ENCODE results near the gene HOMER1.
A peak's percentile ranks its signal among the peaks of the same experiment; 100 is the strongest.

The HOMER1 gene

DNA sequence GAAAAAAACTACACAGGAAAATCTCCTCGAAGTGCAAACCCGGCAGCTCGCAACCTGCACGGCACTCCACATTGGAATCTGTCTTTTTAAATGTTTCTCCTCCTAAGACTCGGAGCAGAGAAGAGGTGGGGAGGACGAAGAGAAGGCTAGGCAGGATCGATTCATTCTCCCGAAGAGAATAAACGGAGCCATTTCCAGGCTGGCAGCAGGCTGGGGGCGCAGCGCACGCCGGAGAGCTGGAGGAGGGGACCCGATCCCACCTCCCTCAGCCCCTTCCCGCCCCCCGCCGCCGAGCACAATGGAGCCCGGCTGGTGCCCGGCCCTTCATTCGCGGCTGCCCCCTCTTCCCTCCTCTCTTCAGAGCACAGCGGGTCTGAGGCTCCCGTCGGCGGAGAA lies 628 bp downstream of the HOMER1 start:
- H3K4me3 ChIP-seq (ENCODE audit: low read depth, low read length), result peak overlapping the region; percentile 87
- POLR2A ChIA-PET, result interaction anchor here (0.6 to 1.3 kb wide), 2 partner anchors 19 to 496 kb away, joined by 4 to 5 read pairs; no protein-coding TSS in a partner anchor
- CTCF ChIA-PET, result interaction anchor here (0.8 to 3.6 kb wide), 7 partner anchors 14 to 571 kb away, joined by 3 to 13 read pairs (median 4); no protein-coding TSS in a partner anchor
- TF ChIP-seq, protein P1, sequence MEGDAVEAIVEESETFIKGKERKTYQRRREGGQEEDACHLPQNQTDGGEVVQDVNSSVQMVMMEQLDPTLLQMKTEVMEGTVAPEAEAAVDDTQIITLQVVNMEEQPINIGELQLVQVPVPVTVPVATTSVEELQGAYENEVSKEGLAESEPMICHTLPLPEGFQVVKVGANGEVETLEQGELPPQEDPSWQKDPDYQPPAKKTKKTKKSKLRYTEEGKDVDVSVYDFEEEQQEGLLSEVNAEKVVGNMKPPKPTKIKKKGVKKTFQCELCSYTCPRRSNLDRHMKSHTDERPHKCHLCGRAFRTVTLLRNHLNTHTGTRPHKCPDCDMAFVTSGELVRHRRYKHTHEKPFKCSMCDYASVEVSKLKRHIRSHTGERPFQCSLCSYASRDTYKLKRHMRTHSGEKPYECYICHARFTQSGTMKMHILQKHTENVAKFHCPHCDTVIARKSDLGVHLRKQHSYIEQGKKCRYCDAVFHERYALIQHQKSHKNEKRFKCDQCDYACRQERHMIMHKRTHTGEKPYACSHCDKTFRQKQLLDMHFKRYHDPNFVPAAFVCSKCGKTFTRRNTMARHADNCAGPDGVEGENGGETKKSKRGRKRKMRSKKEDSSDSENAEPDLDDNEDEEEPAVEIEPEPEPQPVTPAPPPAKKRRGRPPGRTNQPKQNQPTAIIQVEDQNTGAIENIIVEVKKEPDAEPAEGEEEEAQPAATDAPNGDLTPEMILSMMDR (IDR thresholded peaks at IDR 0.05; ENCODE audit: insufficient read depth, low read length, missing control alignments), result no peak
- DNase-seq (ENCODE audit: low read depth, low spot score), result no peak

DNA sequence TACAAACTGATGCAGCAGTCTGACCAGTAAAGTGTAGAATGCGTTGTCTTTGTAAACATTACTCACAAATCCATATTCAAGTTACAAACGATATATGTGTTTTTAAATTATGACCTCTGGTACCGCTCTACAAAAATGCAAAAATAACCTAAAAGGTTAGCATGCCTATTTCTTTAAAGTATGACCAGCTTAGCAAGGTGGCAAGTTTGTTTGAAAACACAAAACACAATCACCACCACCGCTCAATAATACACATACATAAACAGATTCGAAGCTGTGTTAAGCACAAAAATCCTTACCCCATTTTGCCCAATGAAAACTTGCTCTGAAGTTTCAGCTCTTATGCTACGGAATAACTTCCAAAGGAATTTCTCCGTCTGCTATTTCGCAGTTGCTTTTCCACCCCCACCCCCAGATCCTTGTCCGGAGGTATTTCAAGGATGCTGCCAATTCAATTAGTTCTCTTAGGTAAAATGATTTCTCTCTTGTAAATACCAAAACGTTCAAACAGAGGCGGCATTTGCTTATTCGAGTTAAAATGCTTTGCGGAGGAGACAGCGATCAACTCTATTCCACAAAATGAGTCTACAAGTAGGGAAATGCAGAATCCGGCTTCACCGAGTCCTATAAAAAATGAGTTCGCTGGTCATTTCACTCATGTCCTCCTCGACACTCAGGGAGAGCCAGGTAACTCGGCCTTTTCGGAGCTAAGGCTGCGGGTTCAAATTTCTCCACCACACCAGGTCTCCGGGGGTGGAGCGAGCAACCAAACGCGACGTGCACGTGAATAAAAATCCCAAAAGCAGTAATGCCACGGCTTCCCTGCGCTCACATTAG lies 1.2 kb downstream of the HOMER1 start:
- ChIA-PET POLR2A (interaction anchor here (0.6 to 1.3 kb wide), 2 partner anchors 19 to 496 kb away, joined by 4 to 5 read pairs; no protein-coding TSS in a partner anchor), CTCF (interaction anchor here (0.8 to 3.6 kb wide), 8 partner anchors 19 to 571 kb away, joined by 3 to 13 read pairs (median 6); no protein-coding TSS in a partner anchor)
- TF ChIP-seq, protein P1 (IDR thresholded peaks at IDR 0.05; ENCODE audit: insufficient read depth, low read length, missing control alignments), result no peak
- H3K4me3 ChIP-seq (ENCODE audit: low read depth, low read length), result peak overlapping the region; percentile 87
- DNase-seq (ENCODE audit: low read depth, low spot score), result no peak

- TF ChIP-seq, protein P1 (IDR thresholded peaks at IDR 0.05; ENCODE audit: insufficient read depth, low read length, missing control alignments), result no peak
- no peak for DNase-seq (ENCODE audit: low read depth, low spot score)
- H3K4me3 ChIP-seq (ENCODE audit: low read depth, low read length), result peak overlapping the region; percentile 87
- ChIA-PET CTCF (interaction anchor here (1.3 to 3.6 kb wide), 7 partner anchors 20 to 572 kb away, joined by 3 to 13 read pairs (median 7); no protein-coding TSS in a partner anchor), POLR2A (no interaction called here)
Observed at GRCh38 chr5:79512049-79512448, 1.9 kb downstream of the HOMER1 start.

- DNase-seq (ENCODE audit: low read depth, low spot score), result no peak
- TF ChIP-seq, protein P1 (IDR thresholded peaks at IDR 0.05; ENCODE audit: insufficient read depth, low read length, missing control alignments), result no peak
- ChIA-PET CTCF (interaction anchor here (0.8 to 2.3 kb wide), 4 partner anchors 377 to 574 kb away, joined by 3 to 9 read pairs (median 8); no protein-coding TSS in a partner anchor), POLR2A (no interaction called here)
- H3K4me3 ChIP-seq (ENCODE audit: low read depth, low read length), result no peak overlapping the region
Observed at GRCh38 chr5:79510638-79511037, 3.3 kb downstream of the HOMER1 start.

GRCh38 chr5:79509244-79509885 lies 4.6 kb downstream of the HOMER1 start:
- H3K4me3 ChIP-seq (ENCODE audit: low read depth, low read length), result no peak overlapping the region
- POLR2A ChIA-PET, result no interaction called here
- TF ChIP-seq, protein P1 (IDR thresholded peaks at IDR 0.05; ENCODE audit: insufficient read depth, low read length, missing control alignments), result no peak
- no peak for DNase-seq (ENCODE audit: low read depth, low spot score)
- CTCF ChIA-PET, result interaction anchor here (1.4 to 2.2 kb wide), 3 partner anchors 376 to 574 kb away, joined by 3 to 6 read pairs (median 4); no protein-coding TSS in a partner anchor

- no peak for DNase-seq (ENCODE audit: low read depth, low spot score)
- POLR2A ChIA-PET, result no interaction called here
- TF ChIP-seq, protein P1 (IDR thresholded peaks at IDR 0.05; ENCODE audit: insufficient read depth, low read length, missing control alignments), result no peak
- no peak overlapping the region for H3K4me3 ChIP-seq (ENCODE audit: low read depth, low read length)
- CTCF ChIA-PET, result interaction anchor here (1.4 to 2.2 kb wide), 3 partner anchors 376 to 575 kb away, joined by 3 to 6 read pairs (median 4); no protein-coding TSS in a partner anchor
Observed at GRCh38 chr5:79508794-79509193, 5.1 kb downstream of the HOMER1 start.
